AG04449 (cell line): ENCODE results near the gene OSTM1.

Source experiments
- CTCF ChIA-PET: fragments of 350-600 bp; formaldehyde crosslinking; extraction: SDS; loops from one replicate; lab custom pipeline; 2021; ENCODE audit warnings: antibody characterized with exemption; lab: Yijun Ruan, JAX
- POLR2A ChIA-PET: fragments of 400-600, 350-600 bp; formaldehyde crosslinking; extraction: SDS; loops from one replicate; lab custom pipeline; 2020; ENCODE audit warnings: antibody characterized with exemption, inconsistent platforms; lab: Yijun Ruan, JAX
- DNase-seq: peaks from one replicate; pipeline ENCODE4 v3.0.0-alpha.2; 2010; ENCODE audit warnings: low read depth, low spot score
- H3K4me3 ChIP-seq: 2 replicates; pipeline ENCODE4 v1.5.1; 2011; ENCODE audit warnings: low read depth, mild to moderate bottlenecking, control low read depth, low read length
- TF ChIP-seq, protein P1 (sequence below): IDR thresholded peaks from one replicate; pipeline ENCODE4 v1.5.1; 2011; ENCODE audit warnings: mild to moderate bottlenecking, moderate library complexity, low read length, control low read depth, inconsistent platforms; ENCODE audit not compliant: insufficient read depth; ENCODE audit errors: missing control alignments

The OSTM1 gene

DNA sequence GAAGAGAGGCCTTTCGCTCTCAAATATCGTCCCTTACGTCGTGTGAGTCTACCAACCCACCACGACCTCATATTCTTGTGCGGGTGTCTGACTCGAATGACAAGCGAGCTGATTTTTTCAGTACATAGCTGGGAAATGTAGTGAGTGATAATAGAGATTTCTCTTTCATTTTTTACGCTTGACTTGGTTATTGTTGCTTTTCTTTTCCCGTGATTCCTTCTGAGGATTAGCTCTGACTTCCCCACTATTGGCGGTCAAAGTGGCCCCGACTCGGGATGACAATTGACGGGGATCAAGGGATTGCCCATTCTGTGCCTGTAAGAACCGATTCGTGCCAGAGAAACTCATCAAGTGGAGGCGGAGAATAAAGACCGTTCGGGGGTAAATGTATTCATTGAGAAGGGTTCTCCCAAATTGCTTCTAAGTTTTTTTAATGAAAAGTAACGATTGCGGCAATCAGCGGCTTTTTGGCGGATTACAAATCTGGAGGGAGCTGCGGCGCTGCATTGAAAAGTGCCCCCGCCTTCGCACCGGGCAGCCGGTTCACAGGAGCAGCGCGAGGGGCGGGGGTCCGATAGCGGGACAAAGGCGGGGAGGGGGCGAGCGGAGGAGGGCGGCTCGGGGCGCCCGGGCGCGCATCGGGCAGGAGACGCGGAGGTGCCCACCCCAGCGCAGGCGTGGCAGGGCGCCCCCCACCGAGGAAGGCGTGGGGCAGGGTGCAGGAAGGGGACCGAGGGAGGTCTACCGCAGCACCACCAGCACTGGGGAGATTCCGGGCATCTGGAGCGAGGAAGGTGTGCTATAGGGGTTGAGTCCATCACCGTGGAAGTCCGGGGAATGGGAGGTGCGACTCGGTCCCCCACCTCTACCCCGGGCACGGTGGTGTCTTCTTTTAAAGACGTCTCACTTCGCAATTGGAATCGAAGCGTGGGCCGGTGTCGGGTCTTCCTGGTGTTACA lies 44.5 kb upstream of the OSTM1 start:
- H3K4me3 ChIP-seq: peak overlapping the region; percentile 38
- TF ChIP-seq, protein P1, sequence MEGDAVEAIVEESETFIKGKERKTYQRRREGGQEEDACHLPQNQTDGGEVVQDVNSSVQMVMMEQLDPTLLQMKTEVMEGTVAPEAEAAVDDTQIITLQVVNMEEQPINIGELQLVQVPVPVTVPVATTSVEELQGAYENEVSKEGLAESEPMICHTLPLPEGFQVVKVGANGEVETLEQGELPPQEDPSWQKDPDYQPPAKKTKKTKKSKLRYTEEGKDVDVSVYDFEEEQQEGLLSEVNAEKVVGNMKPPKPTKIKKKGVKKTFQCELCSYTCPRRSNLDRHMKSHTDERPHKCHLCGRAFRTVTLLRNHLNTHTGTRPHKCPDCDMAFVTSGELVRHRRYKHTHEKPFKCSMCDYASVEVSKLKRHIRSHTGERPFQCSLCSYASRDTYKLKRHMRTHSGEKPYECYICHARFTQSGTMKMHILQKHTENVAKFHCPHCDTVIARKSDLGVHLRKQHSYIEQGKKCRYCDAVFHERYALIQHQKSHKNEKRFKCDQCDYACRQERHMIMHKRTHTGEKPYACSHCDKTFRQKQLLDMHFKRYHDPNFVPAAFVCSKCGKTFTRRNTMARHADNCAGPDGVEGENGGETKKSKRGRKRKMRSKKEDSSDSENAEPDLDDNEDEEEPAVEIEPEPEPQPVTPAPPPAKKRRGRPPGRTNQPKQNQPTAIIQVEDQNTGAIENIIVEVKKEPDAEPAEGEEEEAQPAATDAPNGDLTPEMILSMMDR: no peak
- no peak for DNase-seq
- POLR2A ChIA-PET: interaction anchor here (0.6 kb wide), 1 partner anchor 427 kb away, joined by 3 read pairs; no protein-coding TSS in a partner anchor
- CTCF ChIA-PET: interaction anchor here (0.8 to 1.3 kb wide), 3 partner anchors 49 to 379 kb away, joined by 3 to 6 read pairs (median 3); no protein-coding TSS in a partner anchor

DNA sequence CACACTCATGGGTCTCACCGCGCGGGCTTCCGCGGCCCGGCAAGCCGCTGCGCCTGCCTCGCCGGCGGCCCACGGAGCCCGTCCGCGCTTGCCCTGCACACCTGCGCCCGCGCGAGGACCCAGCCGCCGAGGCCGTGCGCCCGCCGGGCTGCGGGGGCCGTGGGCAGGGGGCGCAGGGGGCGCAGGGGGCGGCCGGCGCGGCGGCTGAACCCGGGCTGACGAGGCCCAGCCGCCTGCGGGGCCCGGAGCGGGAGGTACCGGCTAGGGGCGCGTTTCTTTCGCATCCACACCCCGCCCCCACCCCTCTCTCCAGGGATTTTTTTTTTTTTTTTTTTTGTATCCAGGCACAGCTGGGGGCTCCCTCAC lies 43.8 kb upstream of the OSTM1 start:
- ChIA-PET CTCF (interaction anchor here (0.8 to 1.3 kb wide), 3 partner anchors 50 to 379 kb away, joined by 3 to 6 read pairs (median 3); no protein-coding TSS in a partner anchor), POLR2A (interaction anchor here (0.6 kb wide), 1 partner anchor 426 kb away, joined by 3 read pairs; no protein-coding TSS in a partner anchor)
- no peak for DNase-seq
- H3K4me3 ChIP-seq: no peak overlapping the region; the same call in 1 of the 2 replicates
- TF ChIP-seq, protein P1: no peak

DNA sequence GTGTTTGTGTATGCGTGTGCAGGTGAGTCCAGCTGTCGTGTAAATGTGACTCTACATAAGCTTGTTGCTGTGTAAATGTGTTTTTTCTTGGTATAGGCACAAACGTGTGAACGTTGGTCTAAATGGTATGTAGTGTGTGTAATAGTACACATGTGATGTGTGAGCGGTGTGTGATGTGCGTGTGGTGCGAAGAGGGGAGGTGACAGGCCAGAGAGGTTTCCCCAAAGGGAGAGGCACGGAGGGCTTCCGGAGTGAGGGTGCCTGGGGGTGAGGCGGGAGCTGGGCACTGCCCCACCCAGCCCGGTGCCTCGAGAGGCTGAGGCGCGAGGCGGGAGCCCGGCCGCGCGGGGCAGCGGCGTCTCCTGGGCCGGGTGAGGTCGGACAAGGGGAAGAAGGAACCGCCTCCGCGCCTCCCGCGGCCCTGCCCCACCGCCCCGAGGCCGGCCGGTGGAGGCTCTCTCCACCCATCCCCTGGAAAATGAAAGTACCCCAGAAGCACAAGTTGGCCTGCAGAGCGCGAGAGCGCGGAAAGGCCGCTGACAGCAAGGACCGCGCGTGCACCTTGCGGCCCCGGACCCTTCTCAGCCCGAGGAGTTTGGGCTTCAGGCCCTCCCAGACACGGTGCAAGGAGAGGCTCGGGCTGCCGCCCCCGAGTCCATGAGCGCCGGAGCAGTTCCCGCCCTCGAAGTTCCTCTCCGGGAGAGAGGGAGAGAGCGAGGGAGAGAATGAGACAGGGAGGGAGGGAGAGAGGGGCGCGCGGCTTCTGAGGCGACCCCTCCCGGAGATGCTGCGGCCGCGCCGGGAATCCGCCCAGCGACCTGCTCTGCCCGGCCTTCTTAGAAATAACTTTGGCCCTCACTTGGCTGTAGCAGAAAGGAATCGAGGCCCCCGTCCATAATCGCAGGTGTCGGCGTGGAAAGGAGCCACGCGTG lies 43.2 kb upstream of the OSTM1 start:
- TF ChIP-seq, protein P1: no peak
- peak overlapping the region; percentile 60 for H3K4me3 ChIP-seq
- POLR2A ChIA-PET: no interaction called here
- no peak for DNase-seq
- CTCF ChIA-PET: interaction anchor here (1.4 kb wide), 1 partner anchor 374 kb away, joined by 8 read pairs; no protein-coding TSS in a partner anchor

DNA sequence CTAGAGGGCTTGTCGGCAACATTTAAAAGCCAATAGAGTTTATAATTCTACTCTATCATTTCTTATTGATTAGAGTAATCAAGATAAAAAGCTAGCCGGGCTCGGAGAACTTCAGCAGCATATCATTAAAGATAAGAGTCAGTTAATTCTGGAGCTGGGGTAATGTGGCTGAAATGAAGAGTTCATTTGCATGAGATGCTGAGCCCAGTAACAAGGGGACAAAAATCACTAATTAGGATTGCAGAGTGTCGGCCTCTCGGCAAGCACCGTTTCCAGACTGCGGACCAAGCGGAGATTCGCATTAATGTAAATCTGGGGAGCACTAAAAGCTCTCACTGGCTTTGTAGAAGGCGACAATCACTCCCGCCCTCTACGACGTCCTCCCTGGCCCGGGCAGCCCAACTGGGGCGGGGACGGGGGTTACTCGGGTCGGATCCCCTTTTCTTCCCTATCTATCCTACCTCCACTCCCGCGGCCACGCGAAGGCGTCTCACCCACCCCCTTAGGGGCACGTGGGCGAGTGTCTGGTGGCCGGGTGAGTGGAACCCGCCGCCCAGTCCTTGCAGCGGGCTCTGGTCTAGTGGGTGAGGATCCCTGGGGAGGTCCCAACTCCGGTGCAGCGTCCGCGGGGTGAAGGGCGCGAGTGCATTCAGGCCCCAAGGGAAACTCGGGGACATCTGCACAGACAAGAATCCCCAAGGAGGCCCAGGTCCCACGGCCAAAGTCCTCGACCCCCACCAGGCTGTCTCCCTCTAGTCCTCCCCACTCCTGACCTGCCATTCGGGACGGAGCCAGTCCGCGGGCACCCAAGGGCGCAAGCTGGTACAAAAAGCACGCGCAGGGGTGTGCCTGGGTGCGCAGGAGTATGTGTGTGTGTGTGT lies 42.2 kb upstream of the OSTM1 start:
- DNase-seq: no peak
- TF ChIP-seq, protein P1: no peak
- ChIA-PET CTCF (interaction anchor here (0.8 to 1.4 kb wide), 2 partner anchors 375 to 376 kb away, joined by 3 to 8 read pairs; no protein-coding TSS in a partner anchor), POLR2A (no interaction called here)
- no peak overlapping the region for H3K4me3 ChIP-seq

DNA sequence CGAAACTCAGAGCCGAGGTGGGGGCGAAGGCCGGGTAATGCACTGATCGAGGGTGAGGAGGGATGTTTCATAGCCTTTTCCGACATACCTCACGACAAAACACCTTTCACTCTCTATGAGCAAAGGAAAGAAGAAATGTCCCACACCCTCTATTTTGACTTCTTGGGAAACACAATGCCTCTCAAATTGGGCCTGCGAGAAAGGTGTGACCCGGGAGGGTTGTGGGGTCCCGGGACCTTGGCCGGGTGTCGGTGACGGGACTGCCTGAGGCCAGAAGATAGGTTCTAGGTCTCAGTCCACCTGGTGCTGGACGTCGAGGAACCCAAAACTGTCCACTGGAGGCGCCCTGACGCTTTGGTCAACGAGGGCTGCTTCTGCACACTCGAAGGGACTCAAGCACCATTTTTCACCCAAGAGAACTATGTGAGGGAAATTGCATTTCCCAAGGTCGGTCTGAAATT lies 41.1 kb upstream of the OSTM1 start:
- H3K4me3 ChIP-seq: no peak overlapping the region; the same call in 1 of the 2 replicates
- POLR2A ChIA-PET: no interaction called here
- TF ChIP-seq, protein P1: peak; percentile 43
- CTCF ChIA-PET: interaction anchor here (1.0 to 7.7 kb wide), 7 partner anchors 11 to 420 kb away, joined by 3 to 110 read pairs (median 8); no protein-coding TSS in a partner anchor
- no peak for DNase-seq
